ENCODE data around the gene SLIT3.

Gene SLIT3

GRCh38 chr5:169302491-169303118 is 1.7 kb upstream of the SLIT3 start:
- DNase-seq = peak; percentile 87
- TF ChIP-seq, protein P1, sequence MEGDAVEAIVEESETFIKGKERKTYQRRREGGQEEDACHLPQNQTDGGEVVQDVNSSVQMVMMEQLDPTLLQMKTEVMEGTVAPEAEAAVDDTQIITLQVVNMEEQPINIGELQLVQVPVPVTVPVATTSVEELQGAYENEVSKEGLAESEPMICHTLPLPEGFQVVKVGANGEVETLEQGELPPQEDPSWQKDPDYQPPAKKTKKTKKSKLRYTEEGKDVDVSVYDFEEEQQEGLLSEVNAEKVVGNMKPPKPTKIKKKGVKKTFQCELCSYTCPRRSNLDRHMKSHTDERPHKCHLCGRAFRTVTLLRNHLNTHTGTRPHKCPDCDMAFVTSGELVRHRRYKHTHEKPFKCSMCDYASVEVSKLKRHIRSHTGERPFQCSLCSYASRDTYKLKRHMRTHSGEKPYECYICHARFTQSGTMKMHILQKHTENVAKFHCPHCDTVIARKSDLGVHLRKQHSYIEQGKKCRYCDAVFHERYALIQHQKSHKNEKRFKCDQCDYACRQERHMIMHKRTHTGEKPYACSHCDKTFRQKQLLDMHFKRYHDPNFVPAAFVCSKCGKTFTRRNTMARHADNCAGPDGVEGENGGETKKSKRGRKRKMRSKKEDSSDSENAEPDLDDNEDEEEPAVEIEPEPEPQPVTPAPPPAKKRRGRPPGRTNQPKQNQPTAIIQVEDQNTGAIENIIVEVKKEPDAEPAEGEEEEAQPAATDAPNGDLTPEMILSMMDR (IDR thresholded peaks at IDR 0.05) = peak; percentile 93
- peaks cover 72% of the 10 kb centered on the region for H3K4me1 Mint-ChIP-seq
- H3K27ac Mint-ChIP-seq = no peak overlapping the region
- no peaks in the 10 kb centered on the region for H3K36me3 Mint-ChIP-seq (ENCODE audit: low read depth)
- peak overlapping the region; percentile 86 for H3K4me3 Mint-ChIP-seq
- H3K9me3 Mint-ChIP-seq = peaks cover 9% of the 10 kb centered on the region
- peaks cover 20% of the 10 kb centered on the region for H3K27me3 Mint-ChIP-seq (ENCODE audit: low read depth, poor library complexity)

- Mint-ChIP-seq H3K27ac (no peak overlapping the region), H3K36me3 (ENCODE audit: low read depth) (no peaks in the 10 kb centered on the region), H3K9me3 (peaks cover 9% of the 10 kb centered on the region), H3K27me3 (ENCODE audit: low read depth, poor library complexity) (peaks cover 20% of the 10 kb centered on the region), H3K4me3 (peak overlapping the region; percentile 86), H3K4me1 (peaks cover 72% of the 10 kb centered on the region)
- no peak for DNase-seq
- TF ChIP-seq, protein P1 (IDR thresholded peaks at IDR 0.05) = no peak
Observed at GRCh38 chr5:169301986-169302385, 1.0 kb upstream of the SLIT3 start.

DNA sequence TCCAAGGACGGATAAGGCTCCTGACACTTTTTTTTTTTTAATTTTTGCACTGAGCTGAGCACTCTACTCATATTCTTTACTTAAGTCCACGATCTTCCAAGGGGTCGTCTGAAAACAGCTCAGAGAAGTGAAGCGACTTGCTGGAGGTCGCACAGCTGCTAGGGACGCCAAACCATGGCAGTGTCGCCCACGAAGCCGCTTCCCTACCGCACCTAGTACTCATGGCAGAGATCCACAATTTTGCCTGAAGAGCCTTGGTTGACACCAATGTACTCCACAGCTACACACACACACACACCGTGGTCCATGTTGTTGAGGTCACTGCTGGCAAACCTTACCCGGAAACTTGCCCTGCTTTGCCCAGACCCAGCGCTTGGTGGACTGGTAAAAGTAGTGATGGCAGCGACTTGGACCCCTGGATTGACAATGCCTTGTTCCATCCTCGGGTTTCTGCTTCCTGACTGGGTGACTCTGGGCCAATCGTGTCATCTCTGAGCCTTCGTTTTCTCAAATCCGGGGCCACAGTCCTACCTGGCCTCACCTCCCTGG is 521 bp upstream of the SLIT3 start:
- Mint-ChIP-seq H3K9me3 (peaks cover 9% of the 10 kb centered on the region), H3K4me1 (peaks cover 73% of the 10 kb centered on the region), H3K36me3 (ENCODE audit: low read depth) (no peaks in the 10 kb centered on the region), H3K27ac (no peak overlapping the region), H3K4me3 (peak overlapping the region; percentile 86), H3K27me3 (ENCODE audit: low read depth, poor library complexity) (peaks cover 20% of the 10 kb centered on the region)
- TF ChIP-seq, protein P1 (IDR thresholded peaks at IDR 0.05) = no peak
- no peak for DNase-seq

- peaks cover 25% of the 10 kb centered on the region for H3K27me3 Mint-ChIP-seq (ENCODE audit: low read depth, poor library complexity)
- TF ChIP-seq, protein P1 (IDR thresholded peaks at IDR 0.05) = no peak
- H3K4me3 Mint-ChIP-seq = peak overlapping the region; percentile 91
- peak; percentile 48 for DNase-seq
- H3K27ac Mint-ChIP-seq = peak overlapping the region; percentile 30
- H3K36me3 Mint-ChIP-seq (ENCODE audit: low read depth) = no peaks in the 10 kb centered on the region
- peaks cover 80% of the 10 kb centered on the region for H3K4me1 Mint-ChIP-seq
- peaks cover 9% of the 10 kb centered on the region for H3K9me3 Mint-ChIP-seq
Observed at GRCh38 chr5:169299663-169300467, 1.1 kb downstream of the SLIT3 start.

DNA sequence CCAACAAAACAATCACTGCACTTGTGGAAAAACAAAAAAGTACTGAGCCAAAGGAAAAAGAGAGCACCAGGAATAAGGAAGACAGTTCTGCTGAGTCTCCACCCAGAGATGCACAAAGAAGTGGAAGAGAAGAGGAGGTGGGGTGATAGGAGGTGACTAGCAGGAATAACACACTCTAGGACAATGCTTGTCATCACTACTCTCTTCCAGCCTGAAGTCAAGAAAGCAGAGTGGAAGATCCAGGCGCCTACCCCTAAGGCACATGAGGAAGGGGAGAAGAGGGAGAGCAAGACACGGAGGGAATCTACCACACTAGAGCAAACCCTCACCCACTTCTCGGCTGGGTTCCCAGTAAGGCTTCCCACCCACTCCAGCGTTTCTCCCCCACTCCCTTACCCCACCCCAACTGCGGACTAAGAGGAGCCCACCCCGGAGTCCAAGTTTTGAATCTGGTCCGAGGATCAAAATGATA is 1.7 kb downstream of the SLIT3 start:
- no peak for DNase-seq
- H3K27me3 Mint-ChIP-seq (ENCODE audit: low read depth, poor library complexity) = peaks cover 25% of the 10 kb centered on the region
- TF ChIP-seq, protein P1 (IDR thresholded peaks at IDR 0.05) = no peak
- H3K9me3 Mint-ChIP-seq = peaks cover 4% of the 10 kb centered on the region
- no peak overlapping the region for H3K27ac Mint-ChIP-seq
- H3K36me3 Mint-ChIP-seq (ENCODE audit: low read depth) = no peaks in the 10 kb centered on the region
- H3K4me1 Mint-ChIP-seq = peaks cover 74% of the 10 kb centered on the region
- H3K4me3 Mint-ChIP-seq = peak overlapping the region; percentile 91

Measured in nephron progenitor cell (in vitro differentiated cells).